KOPT-K1 (cell line): ENCODE results near the gene DGKB.

Experiments
- H3K27ac ChIP-seq: fragments of 200-600 bp; sonication (generic); 2 replicates; pipeline ENCODE4 v1.5.1; 2016; ENCODE audit warnings: antibody characterized with exemption, mild to moderate bottlenecking, low read depth, low read length; ENCODE audit not compliant: poor library complexity, severe bottlenecking
- H3K36me3 ChIP-seq: fragments of 200-600 bp; sonication (generic); 2 replicates; pipeline ENCODE4 v1.5.1; 2017; ENCODE audit warnings: antibody characterized with exemption, mild to moderate bottlenecking, low read length, moderate library complexity; ENCODE audit not compliant: insufficient read depth
- H3K9me3 ChIP-seq: fragments of 200-600 bp; sonication (generic); 2 replicates; pipeline ENCODE4 v1.5.1; 2017; ENCODE audit warnings: antibody characterized with exemption, low read length, mild to moderate bottlenecking; ENCODE audit not compliant: insufficient read depth, poor library complexity, severe bottlenecking

Gene DGKB

GRCh38 chr7:14339861-14340260 lies 562.7 kb downstream of the DGKB start:
- no peaks in the 10 kb centered on the region for H3K9me3 ChIP-seq
- no peaks in the 10 kb centered on the region for H3K36me3 ChIP-seq
- H3K27ac ChIP-seq = no peak overlapping the region

GRCh38 chr7:14336256-14336655 lies 566.3 kb downstream of the DGKB start:
- no peak overlapping the region for H3K27ac ChIP-seq
- no peaks in the 10 kb centered on the region for H3K9me3 ChIP-seq
- H3K36me3 ChIP-seq = no peaks in the 10 kb centered on the region

DNA sequence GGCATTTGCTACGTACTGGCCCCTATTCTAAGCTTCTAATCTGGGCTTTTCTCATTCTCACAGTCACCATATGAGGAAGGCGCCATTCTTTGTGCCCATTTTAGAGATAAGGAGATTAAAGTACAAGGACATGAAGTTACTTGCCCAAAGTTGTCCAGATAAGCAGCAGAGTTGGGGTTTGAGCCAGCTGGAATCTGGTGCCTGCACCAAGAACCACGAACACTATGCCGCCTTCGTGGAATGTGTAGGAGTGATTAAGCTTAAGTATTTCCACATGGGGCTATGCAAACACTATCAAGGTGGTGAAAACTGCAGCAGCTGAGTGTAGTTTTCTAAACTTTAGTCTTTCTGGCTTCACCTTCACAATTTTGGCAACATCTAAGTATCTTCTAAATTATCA lies 570.4 kb downstream of the DGKB start:
- no peaks in the 10 kb centered on the region for H3K36me3 ChIP-seq
- H3K9me3 ChIP-seq = no peaks in the 10 kb centered on the region
- H3K27ac ChIP-seq = no peak overlapping the region

DNA sequence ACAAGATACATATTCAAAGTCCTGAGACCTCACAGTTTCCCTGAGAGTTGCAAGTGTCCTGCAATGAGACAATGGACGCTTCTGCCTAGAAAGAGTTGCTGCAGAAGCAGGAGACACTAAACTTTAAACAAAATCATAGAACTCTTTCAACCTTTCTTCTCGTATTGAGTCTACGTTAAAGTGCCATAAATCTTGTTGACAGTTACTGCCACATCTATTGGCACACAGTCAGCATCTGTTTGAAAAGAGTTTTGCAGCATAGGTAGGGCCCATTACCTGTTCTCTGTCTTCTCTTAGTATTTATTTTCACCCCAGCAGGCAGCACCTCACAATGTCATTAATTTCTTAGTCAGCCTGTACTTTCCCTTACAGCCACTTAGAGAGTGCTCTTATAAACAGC lies 577.8 kb downstream of the DGKB start:
- Histone ChIP-seq H3K9me3 (peaks cover 3% of the 10 kb centered on the region), H3K36me3 (no peaks in the 10 kb centered on the region), H3K27ac (no peak overlapping the region)

GRCh38 chr7:14322724-14323123 lies 579.8 kb downstream of the DGKB start:
- no peaks in the 10 kb centered on the region for H3K36me3 ChIP-seq
- H3K9me3 ChIP-seq = peaks cover 3% of the 10 kb centered on the region
- no peak overlapping the region for H3K27ac ChIP-seq

- no peak overlapping the region for H3K27ac ChIP-seq
- peaks cover 3% of the 10 kb centered on the region for H3K9me3 ChIP-seq
- H3K36me3 ChIP-seq = no peaks in the 10 kb centered on the region
Measured at GRCh38 chr7:14321947-14322346, 580.6 kb downstream of the DGKB start.

DNA sequence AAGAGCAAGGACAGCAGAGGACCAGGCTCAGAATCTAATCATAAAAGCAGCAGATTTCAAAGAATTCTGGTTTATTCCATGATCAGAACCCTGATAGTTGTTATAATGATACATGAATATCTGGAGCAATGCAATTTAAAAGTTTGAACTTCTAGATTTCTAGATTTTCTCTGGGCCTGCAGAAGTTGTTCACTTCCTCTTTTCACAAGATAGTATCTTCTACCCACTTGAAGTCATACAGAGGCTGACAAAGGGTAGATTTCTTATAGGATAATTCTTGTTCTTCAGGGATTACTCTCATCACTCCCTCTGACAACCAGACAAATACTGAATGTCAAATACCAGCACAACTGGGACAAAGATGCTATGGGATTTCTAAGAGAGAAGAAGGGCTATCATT lies 593.1 kb downstream of the DGKB start:
- Histone ChIP-seq H3K27ac (no peak overlapping the region), H3K36me3 (no peaks in the 10 kb centered on the region), H3K9me3 (no peaks in the 10 kb centered on the region)

DNA sequence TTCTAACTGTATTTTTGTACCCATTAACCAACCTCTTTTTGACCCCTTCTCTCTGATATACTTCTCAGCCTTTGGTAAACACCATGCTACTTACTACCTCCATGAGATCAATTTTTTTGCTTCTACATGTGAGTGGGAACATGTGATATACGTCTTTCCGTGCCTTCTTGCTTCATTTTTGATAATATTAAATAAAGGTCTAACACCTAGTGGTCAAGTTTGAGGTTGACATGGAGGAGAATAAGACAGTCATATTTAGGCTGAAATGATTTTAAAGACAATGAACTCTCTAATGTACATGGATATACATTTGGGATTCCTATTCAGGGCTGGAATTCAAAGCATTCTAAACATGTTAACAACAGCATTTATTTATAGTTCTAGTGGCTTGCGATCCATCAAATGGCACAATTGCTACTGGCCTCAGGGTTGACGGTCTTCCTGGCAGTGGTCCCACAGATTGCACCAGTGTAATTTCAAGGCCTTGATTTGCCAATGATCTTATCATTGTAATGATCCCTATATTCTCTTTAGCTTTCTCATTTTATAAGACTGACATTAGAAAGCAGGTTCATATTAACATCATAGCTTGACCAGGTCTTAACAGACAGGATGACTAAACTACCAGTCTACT lies 597.2 kb downstream of the DGKB start:
- Histone ChIP-seq H3K9me3 (no peaks in the 10 kb centered on the region), H3K27ac (no peak overlapping the region)

GRCh38 chr7:14303536-14303935 lies 599.0 kb downstream of the DGKB start:
- no peaks in the 10 kb centered on the region for H3K36me3 ChIP-seq
- H3K27ac ChIP-seq = no peak overlapping the region
- no peaks in the 10 kb centered on the region for H3K9me3 ChIP-seq

More for the DNA sequence above, 597.2 kb downstream of the DGKB start:
- no peaks in the 10 kb centered on the region for H3K36me3 ChIP-seq

DNA sequence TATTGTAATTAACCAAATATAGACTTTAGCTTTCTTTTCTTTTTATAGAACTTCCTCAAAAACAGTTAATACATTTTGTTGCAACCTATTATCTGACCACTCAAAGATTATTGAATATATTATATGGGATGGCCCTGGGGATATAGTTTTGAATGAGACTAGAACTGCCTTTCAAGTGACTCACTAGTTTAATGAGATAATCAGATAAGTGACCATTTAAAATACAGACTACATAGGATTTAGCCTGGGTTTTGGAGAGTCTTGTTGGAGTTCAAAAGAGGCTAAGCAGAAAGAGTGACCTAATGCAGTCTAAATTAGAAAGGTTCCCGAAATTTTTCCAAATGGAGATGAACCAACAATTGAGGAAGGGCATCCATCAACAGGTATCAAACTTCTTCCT lies 607.9 kb downstream of the DGKB start:
- Histone ChIP-seq H3K9me3 (no peaks in the 10 kb centered on the region), H3K27ac (no peak overlapping the region), H3K36me3 (no peaks in the 10 kb centered on the region)

GRCh38 chr7:14293434-14293833 lies 609.1 kb downstream of the DGKB start:
- H3K27ac ChIP-seq = no peak overlapping the region
- no peaks in the 10 kb centered on the region for H3K9me3 ChIP-seq
- no peaks in the 10 kb centered on the region for H3K36me3 ChIP-seq

GRCh38 chr7:14292737-14293136 lies 609.8 kb downstream of the DGKB start:
- no peaks in the 10 kb centered on the region for H3K9me3 ChIP-seq
- H3K27ac ChIP-seq = no peak overlapping the region
- no peaks in the 10 kb centered on the region for H3K36me3 ChIP-seq

DNA sequence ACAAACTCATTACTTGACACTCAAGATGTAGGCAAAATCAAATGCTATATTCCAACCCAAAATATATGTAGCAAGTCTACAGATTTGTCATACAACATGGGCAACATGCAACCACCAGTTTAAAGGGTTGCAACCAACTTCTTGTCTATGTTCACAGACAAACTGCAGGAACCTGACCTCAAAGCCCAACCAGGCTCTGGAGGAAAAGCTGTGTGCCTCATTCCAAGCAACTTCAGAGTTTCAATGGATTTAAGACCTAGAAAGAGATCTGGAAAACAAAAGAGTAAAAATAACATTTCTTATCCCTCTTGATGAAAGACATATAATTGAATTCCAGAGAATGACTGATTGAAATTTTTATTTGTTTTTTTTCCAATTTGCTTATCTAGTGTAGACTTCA lies 612.6 kb downstream of the DGKB start:
- Histone ChIP-seq H3K27ac (no peak overlapping the region), H3K36me3 (no peaks in the 10 kb centered on the region), H3K9me3 (no peaks in the 10 kb centered on the region)

- H3K27ac ChIP-seq = no peak overlapping the region
- no peaks in the 10 kb centered on the region for H3K36me3 ChIP-seq
- no peaks in the 10 kb centered on the region for H3K9me3 ChIP-seq
Measured at GRCh38 chr7:14288701-14289100, 613.9 kb downstream of the DGKB start.

- H3K9me3 ChIP-seq = no peaks in the 10 kb centered on the region
- no peak overlapping the region for H3K27ac ChIP-seq
- H3K36me3 ChIP-seq = no peaks in the 10 kb centered on the region
Measured at GRCh38 chr7:14287398-14287797, 615.2 kb downstream of the DGKB start.

DNA sequence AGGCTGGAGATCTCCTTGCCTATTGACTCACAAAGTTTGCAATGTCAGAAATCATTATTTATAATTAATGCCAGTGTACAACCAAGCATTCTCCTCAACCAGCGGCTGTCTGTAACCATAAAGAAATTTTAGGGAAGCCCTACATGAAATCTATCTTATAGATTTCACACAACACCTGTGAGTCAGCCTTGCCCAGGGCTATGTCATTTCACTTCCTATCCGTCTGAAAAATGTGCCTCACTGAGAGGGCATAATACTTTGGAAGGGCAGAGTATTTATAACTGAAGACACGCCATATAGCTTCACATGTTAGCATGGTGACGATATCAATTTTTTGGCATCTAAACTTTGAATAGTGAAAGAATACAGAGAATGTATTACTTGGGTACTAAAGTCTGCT lies 616.5 kb downstream of the DGKB start:
- no peak overlapping the region for H3K27ac ChIP-seq
- H3K9me3 ChIP-seq = no peaks in the 10 kb centered on the region
- no peaks in the 10 kb centered on the region for H3K36me3 ChIP-seq
